GM12878 (cell line): ENCODE measurements around the gene DLG4. TPM values are rescaled to one million over a fixed set of nuclear protein-coding genes. Genes with fewer than 3 reads are reported as not detected.

Source experiments
- BCLAF1 ChIP-seq: fragments of 450-650 bp; IDR thresholded peaks from 2 replicates; pipeline ENCODE4 v1.6.1; 2017; ENCODE audit warnings: antibody characterized with exemption, mild to moderate bottlenecking, moderate library complexity
- CHD2 ChIP-seq: IDR thresholded peaks from 2 replicates; pipeline ENCODE4 v1.6.1; 2011; ENCODE audit warnings: low read depth, low read length, improper control_type of control experiment, borderline replicate concordance
- EGR1 ChIP-seq, 2 experiments: IDR thresholded peaks; 1 replicate in 1 of 2; 2 replicates in 1 of 2; pipeline ENCODE4 v1.6.1; 2011 to 2012; ENCODE audit warnings: low read depth in 2 of 2, low read length in 2 of 2, borderline replicate concordance in 1 of 2, mild to moderate bottlenecking in 1 of 2, moderate library complexity in 1 of 2
- GATAD2B ChIP-seq: fragments of 450-650 bp; conservative IDR thresholded peaks from 2 replicates; pipeline ENCODE4 v1.6.1; 2017; ENCODE audit warnings: low read depth, mild to moderate bottlenecking, moderate library complexity
- IKZF2 ChIP-seq, 2 experiments: fragments of 450-650 bp; IDR thresholded peaks; 2 replicates each; pipeline ENCODE4 v1.6.1; 2017; ENCODE audit warnings: mild to moderate bottlenecking in 2 of 2, moderate library complexity in 2 of 2
- KDM1A ChIP-seq: fragments of 200-600 bp; sonication (generic); IDR thresholded peaks from 2 replicates; pipeline ENCODE4 v1.6.1; 2016; ENCODE audit warnings: borderline replicate concordance
- MAX ChIP-seq: IDR thresholded peaks from 2 replicates; pipeline ENCODE4 v1.6.1; 2012; ENCODE audit warnings: low read depth, low read length, improper control_type of control experiment
- NFYA ChIP-seq: IDR thresholded peaks from 2 replicates; pipeline ENCODE4 v1.6.1; 2011; ENCODE audit warnings: low read depth, mild to moderate bottlenecking, low read length, improper control_type of control experiment, borderline replicate concordance
- REST ChIP-seq: IDR thresholded peaks from 2 replicates; pipeline ENCODE4 v1.6.1; 2012; ENCODE audit warnings: mild to moderate bottlenecking, low read depth, low read length
- SREBF2 ChIP-seq: IDR thresholded peaks from 2 replicates; pipeline ENCODE4 v1.6.1; 2012; ENCODE audit warnings: mild to moderate bottlenecking, low read length
- TAF1 ChIP-seq: IDR thresholded peaks from 2 replicates; pipeline ENCODE4 v1.6.1; 2011; ENCODE audit warnings: mild to moderate bottlenecking, low read depth, low read length, borderline replicate concordance
- TARDBP ChIP-seq: IDR thresholded peaks from 2 replicates; pipeline ENCODE4 v1.6.1; 2016; ENCODE audit warnings: borderline replicate concordance
- ZNF622 ChIP-seq: fragments of 450-650 bp; IDR thresholded peaks from 2 replicates; pipeline ENCODE4 v1.6.1; 2017; ENCODE audit warnings: mild to moderate bottlenecking, inconsistent platforms
- polyA plus RNA-seq, 11 experiments: library from polyadenylated mRNA; depleted of rRNA in 4 of 11; unstranded in 6 of 11; stranded (reverse) in 5 of 11; fragments of >200 nt; fragmentation: Nextera tagmentation in 4 of 11; fragmentation: Illumina TruSeq in 1 of 11; extraction: Ambion mirVana in 4 of 11; extraction: Trizol in 1 of 11; gene quantifications; 1 replicate in 1 of 11; 2 replicates in 10 of 11; pipeline versions ENCODE4 v1.2.1 to v1.2.3, GENCODE V29; 2011 to 2016; ENCODE audit warnings: inconsistent platforms in 2 of 11, missing spikeins in 2 of 11, low read depth in 1 of 11
- total RNA-seq, 4 experiments: library from RNA; depleted of rRNA in 3 of 4; stranded (reverse); fragments of >200 nt in 3 of 4; fragmentation: Illumina TruSeq in 1 of 4; extraction: Trizol in 1 of 4; gene quantifications; 2 replicates each; pipeline versions ENCODE4 v1.2.1 to v1.2.3, GENCODE V29; 2013 to 2021
- TF ChIP-seq, protein P1 (sequence below): IDR thresholded peaks from 2 replicates; pipeline ENCODE4 v1.6.1; 2012; ENCODE audit warnings: improper control_type of control experiment, low read depth, low read length; ENCODE audit not compliant: insufficient replicate concordance
- TF ChIP-seq, protein P2 (sequence below): fragments of 450-650 bp; conservative IDR thresholded peaks from 2 replicates; pipeline ENCODE4 v1.6.1; 2017; ENCODE audit warnings: mild to moderate bottlenecking, moderate library complexity

DLG4 gene
- total and polyA plus RNA-seq, 10 of the 15 experiments (the other 5 are each of a cell fraction or from before 2014, with no cell fraction given), result 0.07 to 4.1 (median 1.3) TPM

GRCh38 chr17:7215136-7215638, 4.4 kb downstream of the DLG4 start (continued):
- TF ChIP-seq, protein P1, sequence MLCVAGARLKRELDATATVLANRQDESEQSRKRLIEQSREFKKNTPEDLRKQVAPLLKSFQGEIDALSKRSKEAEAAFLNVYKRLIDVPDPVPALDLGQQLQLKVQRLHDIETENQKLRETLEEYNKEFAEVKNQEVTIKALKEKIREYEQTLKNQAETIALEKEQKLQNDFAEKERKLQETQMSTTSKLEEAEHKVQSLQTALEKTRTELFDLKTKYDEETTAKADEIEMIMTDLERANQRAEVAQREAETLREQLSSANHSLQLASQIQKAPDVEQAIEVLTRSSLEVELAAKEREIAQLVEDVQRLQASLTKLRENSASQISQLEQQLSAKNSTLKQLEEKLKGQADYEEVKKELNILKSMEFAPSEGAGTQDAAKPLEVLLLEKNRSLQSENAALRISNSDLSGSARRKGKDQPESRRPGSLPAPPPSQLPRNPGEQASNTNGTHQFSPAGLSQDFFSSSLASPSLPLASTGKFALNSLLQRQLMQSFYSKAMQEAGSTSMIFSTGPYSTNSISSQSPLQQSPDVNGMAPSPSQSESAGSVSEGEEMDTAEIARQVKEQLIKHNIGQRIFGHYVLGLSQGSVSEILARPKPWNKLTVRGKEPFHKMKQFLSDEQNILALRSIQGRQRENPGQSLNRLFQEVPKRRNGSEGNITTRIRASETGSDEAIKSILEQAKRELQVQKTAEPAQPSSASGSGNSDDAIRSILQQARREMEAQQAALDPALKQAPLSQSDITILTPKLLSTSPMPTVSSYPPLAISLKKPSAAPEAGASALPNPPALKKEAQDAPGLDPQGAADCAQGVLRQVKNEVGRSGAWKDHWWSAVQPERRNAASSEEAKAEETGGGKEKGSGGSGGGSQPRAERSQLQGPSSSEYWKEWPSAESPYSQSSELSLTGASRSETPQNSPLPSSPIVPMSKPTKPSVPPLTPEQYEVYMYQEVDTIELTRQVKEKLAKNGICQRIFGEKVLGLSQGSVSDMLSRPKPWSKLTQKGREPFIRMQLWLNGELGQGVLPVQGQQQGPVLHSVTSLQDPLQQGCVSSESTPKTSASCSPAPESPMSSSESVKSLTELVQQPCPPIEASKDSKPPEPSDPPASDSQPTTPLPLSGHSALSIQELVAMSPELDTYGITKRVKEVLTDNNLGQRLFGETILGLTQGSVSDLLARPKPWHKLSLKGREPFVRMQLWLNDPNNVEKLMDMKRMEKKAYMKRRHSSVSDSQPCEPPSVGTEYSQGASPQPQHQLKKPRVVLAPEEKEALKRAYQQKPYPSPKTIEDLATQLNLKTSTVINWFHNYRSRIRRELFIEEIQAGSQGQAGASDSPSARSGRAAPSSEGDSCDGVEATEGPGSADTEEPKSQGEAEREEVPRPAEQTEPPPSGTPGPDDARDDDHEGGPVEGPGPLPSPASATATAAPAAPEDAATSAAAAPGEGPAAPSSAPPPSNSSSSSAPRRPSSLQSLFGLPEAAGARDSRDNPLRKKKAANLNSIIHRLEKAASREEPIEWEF, result no peak
- no peak for TF ChIP-seq KDM1A
- no peak for TF ChIP-seq EGR1 (IDR thresholded peaks at IDR 0.05; ENCODE audit: borderline replicate concordance in 1 of 2, low read depth in 2 of 2, low read length in 2 of 2)
- TF ChIP-seq BCLAF1, result no peak
- no peak for TF ChIP-seq REST
- TF ChIP-seq CHD2, result no peak
- TF ChIP-seq NFYA, result no peak
- peak; percentile 91 for TF ChIP-seq TARDBP
- no peak for TF ChIP-seq TAF1
- no peak for TF ChIP-seq IKZF2 (IDR thresholded peaks at IDR 0.05)
- no peak for TF ChIP-seq MAX
- TF ChIP-seq GATAD2B, result no peak
- TF ChIP-seq ZNF622, result no peak
- TF ChIP-seq SREBF2, result no peak
- TF ChIP-seq, protein P2, sequence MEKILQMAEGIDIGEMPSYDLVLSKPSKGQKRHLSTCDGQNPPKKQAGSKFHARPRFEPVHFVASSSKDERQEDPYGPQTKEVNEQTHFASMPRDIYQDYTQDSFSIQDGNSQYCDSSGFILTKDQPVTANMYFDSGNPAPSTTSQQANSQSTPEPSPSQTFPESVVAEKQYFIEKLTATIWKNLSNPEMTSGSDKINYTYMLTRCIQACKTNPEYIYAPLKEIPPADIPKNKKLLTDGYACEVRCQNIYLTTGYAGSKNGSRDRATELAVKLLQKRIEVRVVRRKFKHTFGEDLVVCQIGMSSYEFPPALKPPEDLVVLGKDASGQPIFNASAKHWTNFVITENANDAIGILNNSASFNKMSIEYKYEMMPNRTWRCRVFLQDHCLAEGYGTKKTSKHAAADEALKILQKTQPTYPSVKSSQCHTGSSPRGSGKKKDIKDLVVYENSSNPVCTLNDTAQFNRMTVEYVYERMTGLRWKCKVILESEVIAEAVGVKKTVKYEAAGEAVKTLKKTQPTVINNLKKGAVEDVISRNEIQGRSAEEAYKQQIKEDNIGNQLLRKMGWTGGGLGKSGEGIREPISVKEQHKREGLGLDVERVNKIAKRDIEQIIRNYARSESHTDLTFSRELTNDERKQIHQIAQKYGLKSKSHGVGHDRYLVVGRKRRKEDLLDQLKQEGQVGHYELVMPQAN, result no peak
